Measurements from ENCODE around the gene CASS4.

CASS4 gene

GRCh38 chr20:56506103-56506502 lies 94.0 kb downstream of the CASS4 start:
- TF ChIP-seq CTCF (IDR thresholded peaks at IDR 0.05; ENCODE audit: low read depth, low read length): no peak
- no peak overlapping the region for H3K4me3 ChIP-seq (ENCODE audit: low read depth, low read length)

Measured in WI38 (cell line).